ENCODE data around the gene SETD4. TPM values are rescaled to one million over a fixed set of nuclear protein-coding genes. Genes with fewer than 3 reads are reported as not detected.

SETD4 gene
- total and polyA plus RNA-seq, 2 donors (not counting 3 experiments of a cell fraction or from before 2014, with no cell fraction given): 13.0 to 25.1 TPM

GRCh38 chr21:36021251-36021837, 39.0 kb downstream of the SETD4 start:
- CTCF ChIA-PET: no interaction called here
- H3K79me2 ChIP-seq (ENCODE audit: control insufficient read depth, insufficient read depth, low read length): no peaks in the 10 kb centered on the region
- no peak overlapping the region for H3K4me2 ChIP-seq (ENCODE audit: insufficient read depth, low read length)
- H3K9me3 ChIP-seq (replicated peaks; ENCODE audit: control insufficient read depth, insufficient read depth, low read length): no peaks in the 10 kb centered on the region
- intact Hi-C loops (cut with micrococcal nuclease): no loop called here
- no peaks in the 10 kb centered on the region for H4K20me1 ChIP-seq (replicated peaks; ENCODE audit: control insufficient read depth, extremely low read depth, insufficient read depth, low read length)
- no peaks in the 10 kb centered on the region for H3K36me3 ChIP-seq (ENCODE audit: control insufficient read depth in 2 of 2, extremely low read depth in 1 of 2, insufficient read depth in 2 of 2, low read length in 2 of 2)
- H3K4me3 ChIP-seq (replicated peaks in 1 of 3; ENCODE audit: insufficient read depth in 1 of 3, low read depth in 1 of 3, low read length in 3 of 3): no peak overlapping the region
- no peaks in the 10 kb centered on the region for H3K9me1 ChIP-seq (replicated peaks; ENCODE audit: control insufficient read depth, extremely low read depth, insufficient read depth, low read length)
- H3K9ac ChIP-seq (replicated peaks; ENCODE audit: extremely low read depth, insufficient read depth, low read length): no peak overlapping the region
- FAIRE-seq (no peak), DNase-seq (ENCODE audit: low read depth, low spot score) (no peak)
- BruUV-seq (replicated peaks): no TSS peak
- no peaks in the 10 kb centered on the region for H3K4me1 ChIP-seq (ENCODE audit: control insufficient read depth, extremely low read depth, insufficient read depth, low read length)
- POLR2A ChIA-PET: no interaction called here
- no peak overlapping the region for H3K27ac ChIP-seq (ENCODE audit: insufficient read depth, low read depth, low read length)
- H2AFZ ChIP-seq (ENCODE audit: low read depth, low read length): no peak overlapping the region
- dilution Hi-C loops (cut with MboI; ENCODE audit: extremely low pct_ligation_motif_present, low sequenced_read_pairs): no loop called here
- peaks cover 0 to 6% of the 10 kb centered on the region in 2 experiments for H3K27me3 ChIP-seq (ENCODE audit: control insufficient read depth in 2 of 2, insufficient read depth in 2 of 2, low read length in 2 of 2)
- TF ChIP-seq GATA2 (IDR thresholded peaks at IDR 0.05; ENCODE audit: insufficient read depth, insufficient read length, low read depth, low read length) (no peak), FOS (IDR thresholded peaks at IDR 0.05; ENCODE audit: borderline replicate concordance, insufficient read depth, low read length) (no peak), CTCF (IDR thresholded peaks at IDR 0.05; ENCODE audit: extremely low read depth in 1 of 2, insufficient read depth in 1 of 2, low read depth in 1 of 2, low read length in 2 of 2) (no peak), MYC (IDR thresholded peaks at IDR 0.05; ENCODE audit: low read depth, low read length) (no peak), POLR2A (IDR thresholded peaks at IDR 0.05; ENCODE audit: low read depth, low read length) (no peak), JUN (IDR thresholded peaks at IDR 0.05; ENCODE audit: borderline replicate concordance, insufficient read depth, insufficient read length, low read depth) (no peak), POLR2AphosphoS5 (IDR thresholded peaks at IDR 0.05; ENCODE audit: insufficient read depth, low read depth, low read length) (no peak), EZH2 (IDR thresholded peaks at IDR 0.05; ENCODE audit: borderline replicate concordance, low read depth, low read length, severe bottlenecking) (no peak)
- TF ChIP-seq, protein P1, sequence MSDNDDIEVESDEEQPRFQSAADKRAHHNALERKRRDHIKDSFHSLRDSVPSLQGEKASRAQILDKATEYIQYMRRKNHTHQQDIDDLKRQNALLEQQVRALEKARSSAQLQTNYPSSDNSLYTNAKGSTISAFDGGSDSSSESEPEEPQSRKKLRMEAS (IDR thresholded peaks at IDR 0.05; ENCODE audit: insufficient read depth, insufficient read length): no peak

Data from endothelial cell of umbilical vein (primary cell).